GOT3 (cell line): ENCODE data around the gene EML4.
"Not testable (repeated sequence)": the region's sequence is repeated elsewhere in the genome, so short reads cannot be mapped to it uniquely, and the experiment has no call there.

Experiments used
- DNase-seq: peaks from one replicate; lab custom pipeline; 2025; ENCODE audit warnings: mixed read lengths; lab: John Stamatoyannopoulos, UW

Gene EML4

DNA sequence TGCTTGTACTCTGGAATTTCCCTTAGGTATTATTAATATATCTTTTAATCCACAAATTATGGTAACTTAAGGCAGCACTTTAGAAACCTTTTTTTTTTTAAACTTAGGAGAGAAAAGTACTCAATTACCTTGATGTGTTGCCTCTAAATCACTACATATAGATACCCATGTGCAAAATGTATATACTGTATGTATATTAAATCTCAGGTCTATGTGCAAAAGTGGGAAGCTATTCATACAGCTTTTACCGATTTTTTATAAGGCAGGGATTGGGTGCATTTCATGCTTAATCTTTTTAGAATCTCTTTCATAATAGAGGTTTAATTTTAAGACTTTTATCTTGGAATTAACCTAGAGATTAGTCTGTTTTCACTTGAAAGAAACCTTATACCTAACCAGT lies 3.4 kb downstream of the EML4 start:
- DNase-seq, result no peak

DNA sequence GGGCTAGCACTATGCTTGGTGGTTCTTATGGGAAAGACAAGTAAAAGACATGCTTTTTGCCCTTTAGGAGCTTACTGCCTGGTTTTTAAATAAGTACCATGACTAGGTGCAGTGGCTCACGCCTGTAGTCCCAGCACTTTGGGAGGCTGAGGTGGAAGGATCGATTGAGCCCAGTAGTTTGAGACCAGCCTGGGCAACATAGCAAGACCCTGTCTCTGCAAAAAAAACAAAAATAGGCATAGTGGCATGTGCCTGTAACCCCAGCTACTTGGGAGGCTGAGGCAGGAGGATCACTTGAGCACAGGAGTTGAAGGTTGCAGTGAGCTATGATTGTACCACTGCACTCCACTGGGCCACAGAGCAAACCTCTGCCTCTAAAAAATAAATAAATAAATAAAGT lies 4.3 kb downstream of the EML4 start:
- DNase-seq, result not testable (repeated sequence)

DNA sequence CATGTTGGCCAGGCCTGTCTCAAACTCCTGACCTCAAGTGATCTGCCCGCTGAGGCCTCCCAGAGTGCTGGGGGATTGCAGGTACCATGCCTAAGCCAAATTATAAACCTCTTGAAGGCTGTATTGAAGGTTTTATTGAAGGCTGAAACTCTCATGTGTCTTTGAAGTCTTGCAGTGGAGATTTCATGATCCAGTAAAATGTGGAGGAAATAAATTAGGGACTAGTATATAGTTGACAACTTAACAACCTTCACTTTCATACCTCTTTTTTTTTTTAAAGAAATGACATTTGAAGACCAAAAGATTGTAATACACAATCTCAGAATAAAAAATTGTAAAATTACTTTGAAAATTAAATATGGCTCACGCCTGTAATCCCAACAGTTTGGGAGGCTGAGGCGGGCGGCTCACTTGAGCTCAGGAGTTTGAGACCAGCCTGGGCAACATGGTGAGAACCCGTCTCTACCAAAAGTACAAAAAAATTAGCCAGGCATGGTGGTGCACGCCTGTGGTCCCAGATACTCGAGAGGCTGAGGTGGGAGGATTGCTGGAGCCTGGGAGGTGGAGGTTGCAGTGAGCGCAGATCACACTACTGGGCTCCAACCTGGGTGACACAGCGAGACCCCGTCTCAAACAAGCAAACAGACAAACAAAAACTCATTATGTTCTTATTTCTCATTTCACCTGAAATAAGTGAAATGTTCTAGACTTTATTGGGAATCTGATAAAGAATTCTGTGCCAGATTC lies 8.0 kb downstream of the EML4 start:
- no peak for DNase-seq

DNA sequence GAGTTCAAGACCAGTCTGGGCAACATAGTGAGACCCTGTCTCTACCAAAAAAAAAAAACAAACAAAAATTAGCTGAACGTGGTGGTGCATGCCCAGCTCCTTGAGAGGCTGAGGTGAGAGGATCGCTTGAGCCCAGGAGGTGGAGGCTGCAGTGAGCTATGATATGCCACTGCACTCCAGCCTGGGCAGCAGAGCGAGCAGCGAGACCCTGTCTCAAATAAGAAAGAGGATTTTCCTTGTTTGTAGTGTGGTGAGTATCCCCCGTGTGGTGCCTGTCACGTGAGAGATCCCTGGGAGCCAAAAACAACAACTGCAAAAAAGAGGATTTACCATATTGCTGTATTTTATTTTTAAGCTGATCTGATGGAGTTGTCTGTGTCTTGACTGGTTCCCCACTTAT lies 9.2 kb downstream of the EML4 start:
- no peak for DNase-seq

DNA sequence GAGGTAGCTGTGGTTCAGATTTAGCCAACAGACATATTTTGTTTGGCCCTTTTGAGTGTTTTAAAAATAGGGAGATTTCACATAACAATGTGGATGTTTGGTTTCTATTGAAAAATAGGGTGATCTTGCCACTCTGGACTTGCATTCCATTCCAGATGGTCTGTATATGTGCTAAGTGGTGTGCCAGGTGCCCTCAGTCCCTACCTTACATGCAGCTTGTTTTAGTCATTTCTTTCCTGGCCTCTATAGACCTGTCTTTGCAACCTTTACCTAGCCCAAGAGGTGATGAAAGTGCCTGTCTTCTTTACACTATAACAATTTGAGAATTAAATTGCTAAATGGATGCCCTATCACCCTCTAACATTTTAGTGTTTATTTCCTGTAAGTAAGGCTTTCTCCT lies 11.1 kb downstream of the EML4 start:
- DNase-seq, result no peak

DNA sequence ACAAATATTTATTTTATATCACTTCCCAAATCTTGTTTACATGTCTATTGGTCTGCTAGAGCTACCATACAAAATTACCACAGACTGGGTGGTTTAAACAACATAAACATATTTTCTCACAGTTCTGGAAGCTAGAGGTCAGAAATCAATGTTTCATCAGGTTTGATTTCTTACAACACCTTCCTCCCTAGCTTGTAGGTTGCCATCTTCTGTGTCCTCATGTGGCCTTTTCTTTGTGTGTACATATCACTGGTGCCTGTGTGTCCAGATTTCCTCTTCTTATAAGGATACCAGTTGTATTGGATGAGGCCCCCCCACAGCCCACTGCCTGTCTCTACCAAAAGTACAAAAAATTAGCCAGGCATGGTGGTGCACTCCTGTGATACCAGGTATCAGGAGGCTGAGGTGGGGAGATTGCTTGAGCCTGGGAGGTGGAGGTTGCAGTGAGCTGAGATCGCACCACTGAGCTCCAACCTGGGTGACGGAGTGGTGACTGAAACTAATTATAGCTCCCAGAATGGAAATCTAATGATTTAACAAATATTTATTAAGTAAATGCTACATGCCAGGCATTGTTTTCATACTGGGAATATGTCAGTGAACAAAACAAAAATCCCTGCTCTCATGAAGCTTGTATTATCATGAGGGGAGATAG lies 13.6 kb downstream of the EML4 start:
- no peak for DNase-seq

DNA sequence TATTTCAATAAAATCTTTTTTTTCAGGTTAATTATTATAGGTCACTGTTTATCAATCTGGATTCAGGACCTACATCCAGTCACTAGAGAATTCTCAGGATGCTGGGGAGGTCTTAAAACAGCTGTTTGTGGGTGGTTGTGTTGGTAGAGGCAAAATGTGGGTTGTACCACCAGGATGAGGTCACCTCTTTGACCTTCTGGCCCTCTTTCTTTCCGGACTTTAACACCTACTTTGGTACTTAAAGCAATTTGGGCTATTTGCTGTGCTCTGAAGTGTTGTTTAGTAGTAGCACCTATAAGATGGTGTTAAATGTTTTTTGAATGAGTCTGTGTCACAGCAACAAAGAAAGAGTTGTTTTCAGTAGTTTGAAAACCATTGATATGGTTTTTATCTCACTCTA lies 14.6 kb downstream of the EML4 start:
- DNase-seq, result no peak

DNA sequence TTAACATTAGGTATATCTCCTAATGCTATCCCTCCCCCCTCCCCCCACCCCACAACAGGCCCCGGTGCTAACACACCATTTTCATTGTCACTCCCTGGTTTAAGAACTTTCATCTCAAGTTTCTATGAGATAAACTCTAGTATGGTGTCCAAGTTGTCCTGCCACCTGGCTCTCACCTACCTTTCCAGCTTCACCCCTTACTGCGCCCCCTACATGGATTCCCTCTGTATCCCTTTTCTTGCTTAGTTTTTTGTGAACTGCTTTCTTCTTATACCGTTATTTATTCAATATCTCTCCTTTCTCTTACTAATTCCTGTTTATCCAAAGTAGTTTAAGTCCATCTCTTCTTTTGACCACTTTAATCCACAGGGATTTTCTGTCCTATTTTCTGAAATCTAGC lies 15.2 kb downstream of the EML4 start:
- no peak for DNase-seq

DNA sequence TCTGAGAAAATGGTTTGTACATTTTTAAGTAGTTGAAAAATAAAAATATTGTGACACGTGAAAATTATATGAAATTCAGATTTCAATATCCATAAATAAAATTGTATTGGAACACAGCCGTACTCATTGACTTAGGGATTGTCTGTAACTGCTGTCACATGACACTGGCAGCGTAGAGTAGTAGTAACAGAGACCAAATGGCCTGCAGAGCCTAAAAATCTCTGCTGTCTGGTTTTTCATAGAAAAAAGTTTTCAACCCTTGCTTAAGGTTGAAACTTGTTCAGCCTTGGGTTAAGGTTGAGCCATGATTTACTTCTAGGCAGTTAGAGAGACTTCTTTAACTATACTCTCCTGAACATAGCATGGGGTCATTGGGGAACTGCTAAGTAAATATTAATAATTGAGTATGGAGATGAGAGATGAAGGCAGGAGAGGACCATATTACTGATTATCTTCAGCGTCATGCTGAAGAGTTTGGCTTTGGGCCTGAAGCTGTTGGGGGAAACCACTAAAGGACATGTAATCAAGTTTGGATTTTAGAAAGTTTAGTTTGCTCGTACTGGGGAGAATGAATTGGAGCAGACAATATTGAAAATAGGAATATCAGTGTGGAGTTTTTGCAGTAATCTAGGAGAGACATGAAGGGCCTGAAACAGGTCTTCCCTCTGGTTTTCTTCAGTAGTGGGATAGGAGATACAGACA lies 16.2 kb downstream of the EML4 start:
- DNase-seq, result no peak

DNA sequence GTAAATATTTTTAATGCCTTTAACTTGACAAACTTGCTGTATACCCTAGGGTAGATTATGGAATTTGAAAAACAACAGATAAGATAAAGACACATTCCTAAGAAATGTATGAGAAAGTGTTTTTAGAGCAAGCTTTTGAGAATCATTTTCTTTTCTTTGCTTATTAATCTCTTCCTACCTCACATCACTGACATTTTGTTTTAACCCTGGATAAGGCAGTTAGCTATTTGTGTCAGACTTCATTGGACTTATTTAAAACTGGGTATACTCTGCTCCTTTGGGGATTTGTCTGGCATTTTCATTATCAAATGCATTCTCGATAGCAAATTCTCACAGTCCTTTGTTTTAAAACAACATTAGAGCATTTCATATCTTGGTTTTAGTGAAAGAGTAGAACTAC lies 17.2 kb downstream of the EML4 start:
- DNase-seq, result no peak

DNA sequence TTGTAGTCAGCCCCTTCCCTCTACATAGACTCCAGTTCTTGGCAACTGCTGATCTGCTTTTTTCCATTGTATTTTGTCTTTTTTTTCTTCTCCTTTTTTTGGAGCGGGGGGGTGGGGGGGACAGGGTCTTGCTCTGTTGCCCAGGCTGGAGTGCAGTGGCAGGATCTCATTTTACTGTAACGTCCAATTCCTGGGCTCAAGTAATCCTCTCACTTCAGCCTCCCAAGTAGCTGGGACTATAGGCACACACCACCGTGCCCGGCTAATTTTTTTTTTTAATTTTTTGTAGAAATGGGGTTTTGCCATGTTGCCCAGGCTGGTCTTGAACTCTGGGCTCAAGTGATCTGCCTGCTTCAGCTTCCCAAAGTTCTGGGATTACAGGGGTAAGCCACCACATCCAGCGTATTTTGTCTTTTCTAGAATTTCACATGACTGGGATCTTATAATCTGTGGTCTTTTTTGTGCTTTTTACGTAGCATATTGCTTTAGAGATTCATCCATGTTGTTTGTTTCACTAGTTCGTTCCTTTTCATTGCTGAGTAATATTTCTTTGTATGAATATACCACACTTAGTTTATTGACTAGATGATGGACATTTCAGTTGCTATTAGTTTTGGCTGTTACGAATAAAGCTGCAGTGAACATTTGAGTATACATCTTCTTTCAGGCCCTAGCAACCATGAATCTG lies 17.9 kb downstream of the EML4 start:
- DNase-seq, result no peak

DNA sequence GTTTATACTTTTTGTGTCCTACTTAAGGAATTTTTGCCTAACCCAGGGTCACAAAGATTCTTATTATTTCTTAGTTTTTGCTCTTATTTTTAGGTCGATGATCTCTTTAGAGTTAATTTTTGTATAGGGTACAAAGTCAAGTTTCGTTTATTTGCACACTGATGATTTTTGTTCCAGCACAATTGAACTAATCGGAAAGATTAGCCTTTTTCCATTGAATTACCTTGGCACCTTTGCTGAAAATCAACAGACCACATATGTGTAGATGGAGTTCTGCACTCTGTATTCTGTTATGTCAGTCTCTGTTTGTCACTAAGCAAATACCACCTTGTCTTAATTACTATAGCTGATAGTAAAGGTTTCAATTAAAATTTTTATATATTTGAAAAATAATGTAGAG lies 18.7 kb downstream of the EML4 start:
- DNase-seq, result no peak

DNA sequence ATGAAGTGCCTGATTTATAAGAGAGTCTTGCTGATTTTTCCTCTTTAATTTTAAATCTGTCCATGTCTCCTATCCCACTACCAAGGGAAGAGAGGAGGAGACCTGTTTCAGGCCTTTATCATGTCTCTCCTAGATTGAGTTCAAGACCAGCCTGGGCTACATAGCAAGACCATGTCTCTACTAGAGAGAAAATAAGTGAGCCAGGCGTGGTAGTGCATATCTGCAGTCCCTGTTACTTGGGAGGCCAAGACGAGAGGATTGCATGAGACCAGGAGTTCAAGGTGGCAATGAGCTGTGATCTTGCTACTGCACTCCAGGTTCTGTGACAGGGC lies 20.0 kb downstream of the EML4 start:
- no peak for DNase-seq

DNA sequence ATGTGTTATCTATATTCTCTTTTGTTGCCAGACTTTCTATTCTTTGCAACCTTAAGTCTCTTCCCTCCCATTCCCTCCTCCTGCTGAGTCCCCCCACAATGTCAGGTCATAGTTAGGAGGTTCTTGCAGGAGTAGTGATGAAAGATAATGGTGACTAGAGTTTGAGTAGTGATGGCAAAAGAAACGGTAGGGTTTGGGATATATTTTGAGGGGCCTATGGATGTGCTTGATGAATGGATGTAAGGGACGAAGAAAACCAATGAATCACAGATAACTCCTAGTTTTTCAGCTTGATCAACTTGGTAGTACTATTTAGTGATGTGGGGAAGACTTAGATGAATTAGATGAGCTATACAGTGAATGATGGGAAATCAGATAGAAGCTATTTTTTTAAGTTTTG lies 21.0 kb downstream of the EML4 start:
- no peak for DNase-seq

DNA sequence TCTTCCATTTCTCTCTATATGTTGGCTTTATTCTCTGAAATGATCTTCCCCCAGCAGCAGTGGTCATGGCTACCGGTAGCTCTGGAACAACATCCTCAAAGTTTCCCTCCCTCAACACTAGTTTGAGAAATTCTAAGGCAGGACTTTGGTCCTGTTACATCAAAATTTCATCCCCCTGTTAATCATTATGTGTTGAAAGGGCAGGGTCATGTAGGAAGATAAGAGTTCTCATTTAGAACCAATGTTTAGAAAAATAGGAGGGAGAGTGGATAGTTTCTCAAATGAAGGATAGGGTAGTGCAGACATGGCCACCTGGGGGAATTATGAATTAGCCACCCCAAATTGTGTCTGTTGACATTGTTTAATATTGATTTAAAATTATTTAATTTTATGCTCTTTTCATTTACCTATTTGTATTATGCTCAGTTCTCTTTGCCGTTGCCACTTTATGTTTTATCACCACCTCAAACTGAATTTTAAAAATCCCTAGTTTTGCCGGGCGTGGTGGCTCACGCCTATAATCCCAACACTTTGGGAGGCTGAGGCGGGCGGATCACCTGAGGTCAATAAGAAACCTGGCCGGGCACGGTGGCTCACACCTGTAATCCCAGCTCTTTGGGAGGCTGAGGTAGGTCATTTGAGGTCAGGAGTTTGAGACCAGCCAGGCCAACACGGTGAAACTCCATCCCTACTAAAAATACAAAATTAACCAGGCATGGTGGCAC lies 22.3 kb downstream of the EML4 start:
- DNase-seq, result no peak

DNA sequence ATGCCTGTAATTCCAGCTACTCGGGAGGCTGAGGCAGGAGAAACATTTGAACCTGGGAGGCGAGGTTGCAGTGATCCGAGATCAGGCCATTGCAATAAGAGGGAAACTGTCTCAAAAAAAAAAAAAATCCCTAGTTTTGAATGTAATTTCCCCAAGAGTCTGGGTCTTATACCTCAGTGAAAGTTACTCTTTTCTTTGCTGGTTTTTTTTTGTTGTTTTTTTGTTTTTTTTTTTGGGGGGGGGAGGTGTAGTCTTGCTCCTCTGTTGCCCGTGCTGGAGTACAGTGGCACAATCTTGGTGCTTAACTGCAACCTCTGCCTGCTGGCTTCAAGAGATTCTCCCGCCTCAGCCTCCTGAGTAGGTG lies 22.8 kb downstream of the EML4 start:
- DNase-seq, result no peak

DNA sequence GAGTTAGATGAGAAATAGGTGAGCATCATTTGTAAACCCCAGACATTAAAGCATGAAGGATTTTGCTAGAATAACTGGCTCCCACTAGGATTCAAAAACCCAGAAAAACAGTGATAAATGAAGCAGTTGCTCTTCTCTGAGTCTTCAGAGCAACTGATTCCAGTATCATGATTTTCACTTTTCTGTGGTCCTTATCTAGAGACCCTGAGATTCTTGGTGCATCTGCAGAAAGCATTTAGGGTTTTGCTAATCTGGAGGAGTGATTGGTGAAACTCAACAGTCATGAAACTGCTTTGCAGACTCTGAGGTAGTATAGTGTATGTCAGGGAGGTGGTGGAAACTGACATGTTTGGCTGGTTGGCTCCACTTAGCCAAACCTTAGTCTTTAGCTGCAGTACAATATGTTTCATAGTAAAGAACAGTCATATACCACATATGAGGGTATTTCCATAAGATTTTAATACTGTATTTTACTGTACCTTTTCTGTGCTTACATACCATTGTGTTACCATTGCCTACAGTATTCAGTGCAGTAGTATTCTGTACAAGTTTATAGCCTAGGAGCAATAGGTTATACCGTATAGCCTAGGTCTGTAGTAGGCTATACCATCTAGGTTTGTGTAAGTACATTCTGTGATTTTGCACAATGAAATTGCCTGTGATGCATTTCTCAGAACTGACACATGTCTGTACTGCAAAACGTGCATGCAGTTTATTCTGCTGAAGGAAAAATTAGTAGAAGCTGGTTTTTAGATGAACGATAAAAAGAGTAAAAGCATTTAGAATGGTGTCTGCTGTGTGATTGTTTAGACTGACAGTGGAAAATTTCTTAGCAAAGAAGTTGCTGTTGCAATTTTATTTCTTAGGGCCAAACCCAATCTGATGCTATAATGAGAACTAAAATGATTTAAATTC lies 23.8 kb downstream of the EML4 start:
- DNase-seq, result no peak

DNA sequence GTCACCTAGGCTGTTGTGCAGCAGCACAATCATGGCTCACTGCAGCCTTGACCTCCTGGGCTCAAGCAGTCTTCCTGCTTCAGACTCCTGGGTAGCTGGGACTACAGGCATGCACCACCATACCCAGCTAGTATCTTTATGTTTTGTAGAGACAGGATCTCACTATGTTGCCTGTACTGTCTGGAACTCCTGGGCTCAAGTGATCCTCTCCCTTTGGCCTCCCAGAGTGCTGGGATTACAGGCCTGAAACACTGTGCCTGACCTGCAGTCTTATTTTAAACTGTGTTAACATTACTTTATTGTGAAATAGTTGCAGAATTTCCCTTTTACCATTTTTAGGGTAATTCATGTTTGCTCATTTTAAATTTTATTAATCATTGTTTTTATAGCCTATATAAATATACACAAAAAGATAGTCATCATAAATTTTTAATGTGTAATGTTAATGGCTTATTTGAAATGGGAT lies 24.6 kb downstream of the EML4 start:
- no peak for DNase-seq

DNA sequence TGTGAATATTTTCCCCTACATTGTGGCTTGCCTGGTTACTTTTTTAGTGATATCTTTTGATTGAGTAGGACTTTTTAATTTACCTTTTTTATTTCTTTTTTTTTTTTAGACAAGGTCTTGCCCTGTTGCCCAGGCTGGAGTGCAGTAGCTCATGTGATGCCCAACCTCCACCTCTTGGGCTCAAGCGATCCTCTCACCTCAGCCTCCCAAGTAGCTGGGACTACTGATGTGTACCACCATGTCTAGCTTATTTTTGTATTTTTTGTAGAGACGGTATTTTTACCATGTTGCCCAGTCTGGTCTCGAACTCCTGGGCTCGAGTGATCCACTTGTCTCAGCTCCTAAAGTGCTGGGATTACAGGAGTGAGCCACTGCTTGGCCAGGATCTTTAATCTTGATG lies 25.3 kb downstream of the EML4 start:
- DNase-seq, result no peak

DNA sequence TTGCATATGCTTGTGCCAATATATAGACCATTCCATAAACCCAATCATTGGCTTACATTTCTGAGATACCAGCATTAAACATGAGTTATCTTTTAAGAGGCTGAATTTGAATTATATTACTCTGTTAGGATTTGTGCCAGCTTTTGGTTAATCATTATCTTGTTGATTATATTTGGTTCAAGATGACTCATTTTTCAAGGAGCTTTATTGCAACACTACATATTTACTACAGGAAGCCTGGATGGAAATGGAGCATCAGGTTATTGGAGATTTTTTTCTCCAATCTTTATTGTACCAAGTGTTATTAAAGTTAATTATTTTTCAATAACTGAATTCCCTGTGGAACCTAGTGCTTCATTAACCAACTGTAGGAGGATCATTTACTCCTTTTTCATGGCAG lies 26.4 kb downstream of the EML4 start:
- DNase-seq, result no peak

DNA sequence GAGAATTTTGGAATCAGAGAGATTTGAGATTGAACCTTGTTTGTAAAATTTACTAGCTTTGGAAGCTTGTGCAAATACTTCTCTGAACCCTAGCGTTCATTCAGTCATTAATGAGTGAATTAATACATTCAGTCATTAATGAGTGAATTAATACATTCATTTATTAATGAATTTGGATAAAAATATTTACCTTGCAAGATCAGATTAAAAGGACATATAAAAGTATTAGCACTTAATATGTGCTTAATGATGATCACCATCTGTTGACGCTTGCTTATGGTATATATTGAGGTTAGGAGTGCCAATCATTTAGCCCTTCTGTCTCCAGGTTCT lies 26.9 kb downstream of the EML4 start:
- DNase-seq, result no peak
